ENCODE results near the gene DBN1. TPM values are rescaled to one million over a fixed set of nuclear protein-coding genes. Genes with fewer than 3 reads are reported as not detected.
"Not testable (repeated sequence)": the region's sequence is repeated elsewhere in the genome, so short reads cannot be mapped to it uniquely, and the experiment has no call there.

Gene DBN1
- total and polyA plus RNA-seq, 9 of the 15 experiments (the other 6 are each of a cell fraction or from before 2014, with no cell fraction given) = 0.25 to 87.2 (median 27.9) TPM

- Histone ChIP-seq H3K9me3 (replicated peaks; ENCODE audit: control insufficient read depth, insufficient read depth, low read depth, low read length) (no peaks in the 10 kb centered on the region), H3K9me1 (ENCODE audit: control insufficient read depth, insufficient read depth, low read length) (no peaks in the 10 kb centered on the region), H3K36me3 (ENCODE audit: control insufficient read depth, insufficient read depth, low read length) (peaks cover 76% of the 10 kb centered on the region; the same call in 2 of the 3 replicates), H4K20me1 (replicated peaks; ENCODE audit: control insufficient read depth, insufficient read depth, low read length) (0 out of 2 replicates have a peak, but pooled peaks cover 3% of the 10 kb centered on the region), H3K4me3 (no peak overlapping the region), H3K27me3 (ENCODE audit: control insufficient read depth in 2 of 2, insufficient read depth in 2 of 2, low read length in 2 of 2) (no peaks in the 10 kb centered on the region), H3K4me2 (ENCODE audit: insufficient read depth, low read length) (no peak overlapping the region), H2AFZ (ENCODE audit: low read depth, low read length) (no peak overlapping the region), H3K4me1 (replicated peaks in 1 of 2; ENCODE audit: control insufficient read depth in 2 of 2, insufficient read depth in 2 of 2, low read length in 2 of 2) (peaks cover under 1 to 47% of the 10 kb centered on the region in 2 experiments; a peak in 3 of 5 replicates), H3K79me2 (ENCODE audit: control insufficient read depth, insufficient read depth, low read length) (no peaks in the 10 kb centered on the region), H3K27ac (ENCODE audit: extremely low read depth, low read depth, low read length) (no peak overlapping the region), H3K9ac (ENCODE audit: insufficient read depth in 1 of 2, low read depth in 2 of 2, low read length in 2 of 2) (no peak overlapping the region; a peak in 1 of 4 replicates)
- BruUV-seq (replicated peaks) = no TSS peak
- in situ Hi-C loops (cut with MboI) (no loop called here), intact Hi-C loops (cut with micrococcal nuclease) (no loop called here)
- FAIRE-seq = no peak
- 98% methylated on average over 3 of the region's 3 CpGs for WGBS (ENCODE audit: insufficient coverage, low coverage, missing lambda C conversion rate)
- TF ChIP-seq FOS (IDR thresholded peaks at IDR 0.05; ENCODE audit: extremely low read depth, insufficient read length) (no peak), ZNF830 (CRISPR knock-in tag; IDR thresholded peaks at IDR 0.05) (no peak), ZNF239 (CRISPR knock-in tag; IDR thresholded peaks at IDR 0.05) (no peak)
- CTCF ChIA-PET (ENCODE audit: low intra/inter-chr PET ratio) = no interaction called here
- DNase-seq (ENCODE audit: extremely low read depth in 1 of 4, low spot score in 3 of 4) = no peak
- POLR2A ChIA-PET = interaction anchor here (0.6 to 2.4 kb wide), 5 partner anchors 8 to 107 kb away, joined by 3 to 14 read pairs (median 4); no protein-coding TSS in a partner anchor
- no peak for ATAC-seq
Observed at GRCh38 chr5:177486256-177486655, 12.8 kb upstream of the DBN1 start.

- intact Hi-C loops (cut with micrococcal nuclease); BruUV-seq (replicated peaks): not testable (repeated sequence)
- POLR2A ChIA-PET = interaction anchor here (0.6 to 2.4 kb wide), 6 partner anchors 9 to 403 kb away, joined by 3 to 14 read pairs (median 4); no protein-coding TSS in a partner anchor
Observed at GRCh38 chr5:177485753-177486152, 12.3 kb upstream of the DBN1 start.

More at GRCh38 chr5:177485753-177486152, 12.3 kb upstream of the DBN1 start:
- DNase-seq (ENCODE audit: extremely low read depth in 1 of 4, low spot score in 3 of 4); H3K27ac ChIP-seq (ENCODE audit: extremely low read depth, low read depth, low read length); H3K4me3 ChIP-seq; H2AFZ ChIP-seq (ENCODE audit: low read depth, low read length); H3K79me2 ChIP-seq (ENCODE audit: control insufficient read depth, insufficient read depth, low read length); in situ Hi-C loops (cut with MboI); FAIRE-seq; H3K9me3 ChIP-seq (replicated peaks; ENCODE audit: control insufficient read depth, insufficient read depth, low read depth, low read length); H3K27me3 ChIP-seq (ENCODE audit: control insufficient read depth in 2 of 2, insufficient read depth in 2 of 2, low read length in 2 of 2); CTCF ChIA-PET (ENCODE audit: low intra/inter-chr PET ratio); H3K4me2 ChIP-seq (ENCODE audit: insufficient read depth, low read length); H3K9ac ChIP-seq (ENCODE audit: insufficient read depth in 1 of 2, low read depth in 2 of 2, low read length in 2 of 2); H4K20me1 ChIP-seq (replicated peaks; ENCODE audit: control insufficient read depth, insufficient read depth, low read length); ATAC-seq; H3K9me1 ChIP-seq (ENCODE audit: control insufficient read depth, insufficient read depth, low read length): not testable (repeated sequence)
- TF ChIP-seq POLR2B (IDR thresholded peaks at IDR 0.05; ENCODE audit: low read depth, partially characterized antibody) = peak; percentile 34
- peak; percentile 72 for TF ChIP-seq ZNF121 (CRISPR knock-in tag; conservative IDR thresholded peaks at IDR 0.05)
- Histone ChIP-seq H3K36me3 (ENCODE audit: control insufficient read depth, insufficient read depth, low read length) (peaks cover 71% of the 10 kb centered on the region; the same call in 2 of the 3 replicates), H3K4me1 (replicated peaks in 1 of 2; ENCODE audit: control insufficient read depth in 2 of 2, insufficient read depth in 2 of 2, low read length in 2 of 2) (peaks cover 0 to 42% of the 10 kb centered on the region in 2 experiments; a peak in 3 of 5 replicates)
- 95% methylated on average over 3 of the region's 3 CpGs for WGBS (ENCODE audit: insufficient coverage, low coverage, missing lambda C conversion rate)

Data from K562 (cell line).